GM18505 (cell line): ENCODE results near the gene MAP3K3.

Source experiments
- ATAC-seq: cut with Tn5 transposase; IDR thresholded peaks from one replicate; pipeline ENCODE4 v1.9.1; 2021; ENCODE audit not compliant: unreplicated experiment
- POLR2A ChIP-seq: IDR thresholded peaks from 4 replicates; pipeline ENCODE4 v1.6.1; 2011; ENCODE audit warnings: borderline replicate concordance; ENCODE audit not compliant: insufficient read depth, insufficient read length; ENCODE audit errors: extremely low read depth

MAP3K3 gene

DNA sequence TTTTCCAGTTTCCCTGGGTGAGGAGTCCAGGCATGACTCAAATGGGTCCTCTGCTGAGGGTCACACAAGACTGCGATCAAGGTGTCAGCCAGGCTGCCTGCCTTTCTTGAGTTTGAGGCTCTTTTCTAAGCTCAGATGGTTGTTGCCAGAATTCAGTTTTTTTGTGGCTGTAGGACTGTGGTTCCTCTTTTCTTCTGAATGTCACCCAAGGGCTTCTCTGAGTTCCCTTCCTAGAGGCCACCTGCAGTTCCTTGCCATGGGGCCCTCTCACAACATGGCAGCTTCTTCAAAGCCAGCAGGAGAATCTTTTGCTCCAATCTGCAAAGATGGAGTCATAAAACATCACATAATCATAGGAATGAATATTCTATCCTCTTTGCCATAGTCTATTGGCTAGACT is 60.2 kb downstream of the MAP3K3 start:
- no peak for ATAC-seq
- TF ChIP-seq POLR2A: no peak

DNA sequence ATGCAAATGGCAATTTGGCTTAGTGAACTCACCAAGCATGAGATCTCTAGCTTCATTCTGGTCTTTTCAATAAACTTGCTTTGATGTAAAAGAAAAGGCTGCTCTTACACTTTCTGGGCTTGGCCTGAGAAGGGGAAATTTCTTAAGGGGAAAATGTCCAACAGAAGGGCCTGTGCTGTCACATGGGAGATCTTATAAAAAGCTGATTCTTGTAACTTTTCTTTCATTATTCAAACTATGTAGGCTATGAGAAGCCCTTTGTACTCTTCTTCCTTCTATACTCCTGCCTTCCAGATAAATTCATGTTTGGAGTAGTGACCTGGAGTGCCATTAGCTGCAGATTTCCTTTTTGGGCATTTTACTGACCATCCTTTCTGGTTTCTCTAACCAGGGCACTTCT is 60.8 kb downstream of the MAP3K3 start:
- no peak for TF ChIP-seq POLR2A

DNA sequence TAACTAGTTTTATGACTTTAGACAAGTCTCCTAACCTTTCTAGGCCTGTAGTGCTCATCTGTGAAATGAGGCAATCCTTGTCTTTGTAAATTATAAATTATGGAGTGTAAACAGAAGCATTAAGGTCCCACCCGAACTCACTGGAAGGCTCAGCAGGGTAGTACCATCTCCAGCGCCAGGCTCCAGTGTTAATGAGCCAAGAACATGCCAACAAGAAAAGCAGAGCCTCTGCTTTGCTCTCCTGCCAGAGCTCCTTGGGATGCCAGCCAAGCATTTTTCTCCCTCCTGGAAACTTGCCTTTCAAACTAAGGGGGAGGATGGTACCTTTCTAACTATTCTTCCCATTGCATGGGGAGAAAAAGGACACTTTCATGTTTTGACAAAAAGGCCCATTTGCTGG is 62.8 kb downstream of the MAP3K3 start:
- ATAC-seq: no peak
- no peak for TF ChIP-seq POLR2A

More for the DNA sequence above, 60.8 kb downstream of the MAP3K3 start:
- no peak for ATAC-seq

DNA sequence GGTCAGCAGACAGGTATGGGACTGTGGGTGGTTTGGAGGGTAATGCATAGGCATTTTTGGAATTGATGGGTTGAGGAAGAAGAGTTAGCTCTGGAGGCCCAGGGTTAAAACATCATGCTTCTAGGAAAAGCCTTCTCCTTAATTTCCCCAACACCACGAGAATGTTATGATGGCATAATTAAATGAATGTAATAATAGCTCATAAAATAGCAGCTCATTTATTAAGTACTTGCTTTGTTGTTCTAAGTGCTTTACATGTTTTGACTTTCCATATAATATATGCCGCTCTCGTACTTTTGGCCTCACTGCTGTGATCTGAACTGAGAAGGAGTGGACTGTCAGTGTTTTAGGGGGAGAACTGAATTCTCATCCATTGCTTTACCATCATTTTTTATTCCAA is 63.4 kb downstream of the MAP3K3 start:
- no peak for ATAC-seq
- TF ChIP-seq POLR2A: no peak

DNA sequence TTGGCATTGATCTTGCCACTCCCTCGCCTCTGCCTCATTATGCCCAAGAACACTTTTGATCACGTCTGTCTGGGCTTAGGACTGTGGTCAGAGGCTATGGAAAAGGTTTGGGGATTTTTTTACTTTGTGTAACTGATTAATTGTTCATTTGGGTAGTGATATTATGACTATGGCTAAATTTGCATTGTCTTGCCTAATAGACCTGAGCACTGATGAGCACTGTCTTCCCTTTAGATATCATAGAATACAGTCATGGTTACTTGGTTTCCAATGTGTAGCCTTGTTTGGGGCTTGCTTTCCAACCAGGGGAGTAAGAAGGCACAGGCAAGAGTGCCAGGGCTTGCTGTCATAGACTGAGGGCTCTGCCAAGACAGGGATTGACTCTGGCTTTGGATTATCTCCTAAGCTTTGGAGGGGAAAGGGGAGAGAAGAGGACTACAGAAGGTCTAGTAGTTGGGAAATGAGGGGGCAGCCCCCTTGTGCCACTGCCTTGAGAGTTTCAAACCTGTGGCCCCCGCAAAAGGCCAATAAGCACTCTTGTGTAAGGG is 64.0 kb downstream of the MAP3K3 start:
- ATAC-seq: no peak
- no peak for TF ChIP-seq POLR2A

DNA sequence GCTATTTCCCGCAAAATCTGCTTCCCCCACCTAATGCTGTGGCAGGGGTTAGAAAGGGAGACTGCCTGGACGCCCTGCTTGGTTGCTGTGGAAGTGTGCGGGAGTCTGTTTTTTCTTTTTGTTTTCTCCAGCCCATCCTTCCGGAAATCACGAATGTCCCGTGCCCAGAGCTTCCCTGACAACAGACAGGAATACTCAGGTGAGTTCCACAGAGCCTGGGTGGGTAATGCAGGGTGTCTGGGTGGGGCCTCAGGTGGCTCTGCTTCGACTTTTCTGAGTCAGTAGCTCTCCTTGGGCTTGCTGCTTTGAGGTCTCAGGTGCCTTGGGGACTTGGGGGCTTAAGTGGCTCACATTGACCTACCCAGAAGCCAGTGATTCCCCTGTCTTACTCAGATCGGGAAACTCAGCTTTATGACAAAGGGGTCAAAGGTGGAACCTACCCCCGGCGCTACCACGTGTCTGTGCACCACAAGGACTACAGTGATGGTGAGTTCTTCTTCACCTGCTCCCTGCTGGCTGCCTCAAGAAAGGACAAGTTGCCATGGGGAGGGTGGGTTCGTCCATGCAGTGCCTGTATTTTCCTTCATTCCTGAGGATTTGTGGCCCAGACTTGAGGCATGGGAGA is 66.3 kb downstream of the MAP3K3 start:
- TF ChIP-seq POLR2A: no peak
- ATAC-seq: no peak

DNA sequence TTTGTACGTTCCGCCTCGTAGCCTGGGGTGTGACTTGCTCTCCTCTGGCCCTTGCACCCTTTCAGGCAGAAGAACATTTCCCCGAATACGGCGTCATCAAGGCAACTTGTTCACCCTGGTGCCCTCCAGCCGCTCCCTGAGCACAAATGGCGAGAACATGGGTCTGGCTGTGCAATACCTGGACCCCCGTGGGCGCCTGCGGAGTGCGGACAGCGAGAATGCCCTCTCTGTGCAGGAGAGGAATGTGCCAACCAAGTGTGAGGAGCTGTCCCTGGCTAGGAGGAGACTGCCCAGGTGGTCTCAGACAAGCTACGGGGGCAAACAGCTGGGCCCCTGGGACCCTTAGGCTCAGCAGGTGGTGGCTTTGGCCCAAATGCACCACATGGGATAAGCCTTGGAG is 67.3 kb downstream of the MAP3K3 start:
- no peak for TF ChIP-seq POLR2A
- no peak for ATAC-seq

DNA sequence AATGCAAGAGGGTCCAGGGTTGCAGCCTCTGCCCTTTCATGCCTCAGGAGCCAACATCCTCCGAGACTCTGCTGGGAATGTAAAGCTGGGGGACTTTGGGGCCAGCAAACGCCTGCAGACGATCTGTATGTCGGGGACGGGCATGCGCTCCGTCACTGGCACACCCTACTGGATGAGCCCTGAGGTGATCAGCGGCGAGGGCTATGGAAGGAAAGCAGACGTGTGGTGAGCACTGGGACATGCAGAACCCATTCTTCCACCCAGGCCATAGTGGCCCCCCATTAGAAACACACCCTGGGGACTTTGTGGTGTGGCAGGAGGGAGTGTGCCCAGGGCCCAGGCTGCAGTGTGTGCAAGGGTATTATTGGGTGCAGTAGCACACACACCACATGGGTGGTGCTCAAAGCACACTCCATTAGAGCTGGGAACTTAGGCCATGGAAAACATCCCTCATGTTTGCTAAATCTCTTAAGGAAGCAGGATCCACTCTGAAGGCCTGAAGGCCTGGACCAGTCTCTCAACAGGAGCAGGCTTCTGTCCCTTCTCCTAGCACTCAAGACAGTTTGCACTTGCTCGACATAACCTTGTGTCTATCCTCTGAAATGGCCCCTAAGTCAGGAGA is 70.1 kb downstream of the MAP3K3 start:
- no peak for TF ChIP-seq POLR2A
- no peak for ATAC-seq

DNA sequence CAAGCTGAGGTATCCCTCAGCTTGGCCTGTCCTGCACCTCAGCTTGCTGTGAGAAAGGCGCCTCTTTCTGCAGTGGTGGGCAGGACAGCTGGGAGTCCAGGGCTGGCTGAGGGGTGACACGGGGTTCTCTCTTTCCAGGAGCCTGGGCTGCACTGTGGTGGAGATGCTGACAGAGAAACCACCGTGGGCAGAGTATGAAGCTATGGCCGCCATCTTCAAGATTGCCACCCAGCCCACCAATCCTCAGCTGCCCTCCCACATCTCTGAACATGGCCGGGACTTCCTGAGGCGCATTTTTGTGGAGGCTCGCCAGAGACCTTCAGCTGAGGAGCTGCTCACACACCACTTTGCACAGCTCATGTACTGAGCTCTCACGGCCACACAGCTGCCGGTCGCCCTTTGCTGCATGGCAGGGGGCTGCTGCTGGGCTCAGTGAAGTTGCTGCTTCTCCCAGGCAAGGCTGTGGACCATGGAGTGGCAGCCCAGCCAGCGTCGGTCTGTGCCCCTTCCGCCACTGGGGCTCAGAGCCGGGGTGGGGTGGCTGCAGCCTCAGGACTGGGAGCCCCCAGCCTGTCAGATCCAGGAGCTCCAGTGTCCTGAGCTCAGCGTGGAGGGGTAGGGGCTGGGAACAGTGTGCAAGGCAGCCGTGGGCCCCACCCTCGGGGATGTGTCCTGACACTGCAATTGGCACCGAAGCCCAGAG is 71.3 kb downstream of the MAP3K3 start:
- TF ChIP-seq POLR2A: no peak
- no peak for ATAC-seq

DNA sequence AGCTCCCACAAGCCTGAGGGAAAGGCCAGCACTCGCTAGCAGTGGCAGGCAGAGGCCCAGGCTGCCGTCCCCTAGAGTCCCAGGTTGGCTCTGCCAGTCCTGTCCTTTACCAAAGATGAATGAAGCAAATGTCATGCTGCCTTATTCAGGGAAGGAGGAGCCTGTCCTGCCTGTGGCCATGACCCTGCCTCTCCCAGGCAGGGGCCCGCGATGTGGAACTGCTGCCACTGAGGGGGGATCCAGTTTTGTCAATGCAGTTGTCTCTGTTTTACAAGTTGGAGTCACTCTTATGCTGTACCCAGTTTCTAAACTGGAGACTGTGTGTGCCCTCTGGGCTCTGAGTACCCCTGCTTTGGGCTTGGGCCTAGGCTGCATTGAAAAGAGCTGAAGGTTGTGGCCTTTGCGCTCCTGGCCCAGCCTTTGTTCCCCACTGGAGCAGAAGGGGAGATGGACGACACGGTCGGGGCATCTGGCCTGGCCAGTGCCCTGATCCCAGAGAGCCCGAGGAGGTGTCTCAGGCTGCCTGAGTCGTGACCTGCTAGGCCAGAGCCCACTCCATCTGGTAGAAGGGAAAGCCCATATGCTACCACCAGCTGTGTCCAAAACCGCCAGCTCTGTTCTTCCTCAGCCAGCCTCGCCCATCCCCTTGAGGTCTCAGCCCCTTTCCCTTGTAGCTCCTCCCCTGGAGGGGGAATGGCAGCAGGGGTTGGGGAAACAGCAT is 72.2 kb downstream of the MAP3K3 start:
- no peak for ATAC-seq

DNA sequence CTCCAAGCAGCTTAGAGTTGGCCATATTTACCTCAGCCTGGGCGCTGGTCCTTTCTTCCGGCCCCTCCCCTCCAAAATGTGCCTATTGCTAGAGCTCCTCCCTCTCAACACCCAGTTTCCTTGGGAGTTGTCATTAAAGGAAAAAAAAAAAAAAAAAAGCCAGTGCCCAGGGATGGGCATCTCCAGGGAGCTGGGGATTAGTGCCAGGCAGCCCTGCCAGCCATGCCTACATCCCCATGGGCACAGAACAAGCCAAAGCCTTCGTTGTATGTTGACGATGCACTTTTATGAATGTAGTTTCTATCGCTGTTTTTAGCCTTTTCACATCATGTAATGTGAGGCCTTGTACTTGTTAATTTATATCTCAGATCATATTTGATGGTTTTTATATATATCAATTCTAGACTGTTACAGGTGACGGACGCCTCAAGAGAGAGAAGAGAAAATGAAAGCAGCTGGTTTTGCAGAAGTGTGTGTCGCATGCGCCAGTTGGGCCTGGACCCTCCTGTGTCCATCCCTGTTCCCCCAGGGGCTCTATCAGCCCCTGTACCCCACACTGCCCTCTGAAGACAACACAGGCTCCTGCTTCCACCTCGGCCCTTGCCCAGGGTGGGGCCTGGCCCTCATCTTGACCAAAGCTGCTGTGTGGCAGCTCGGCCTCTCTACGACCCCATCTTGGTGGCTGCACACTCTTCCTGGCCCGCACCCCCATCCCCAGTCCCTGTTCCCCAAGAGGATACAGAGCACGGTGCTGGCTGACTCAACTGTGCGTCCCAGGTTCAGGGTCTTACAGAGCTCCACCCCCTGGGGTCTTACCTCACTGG is 72.9 kb downstream of the MAP3K3 start:
- ATAC-seq: no peak
- peak; percentile 41 for TF ChIP-seq POLR2A

More for the DNA sequence above, 72.2 kb downstream of the MAP3K3 start:
- TF ChIP-seq POLR2A: peak; percentile 51

DNA sequence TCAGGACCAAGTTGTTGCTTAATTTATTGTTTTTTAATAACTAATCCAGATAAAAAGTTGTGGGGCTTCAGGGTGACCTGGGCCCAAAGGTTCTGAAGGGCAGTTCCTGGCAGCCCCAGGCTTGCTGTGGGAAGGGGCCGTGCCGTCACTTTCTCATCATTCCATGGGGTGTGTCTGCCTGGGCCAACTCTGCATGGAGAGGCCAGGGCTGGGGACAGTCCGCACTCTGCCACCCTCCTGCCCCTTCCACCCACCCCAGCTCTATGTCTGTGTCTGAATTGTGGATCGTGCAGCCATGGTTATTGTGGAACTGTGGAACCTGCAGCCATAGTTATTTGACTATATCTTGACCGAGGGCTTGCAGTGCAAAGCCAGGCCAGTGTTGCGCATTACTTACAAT is 73.7 kb downstream of the MAP3K3 start:
- no peak for ATAC-seq
- peak; percentile 2 for TF ChIP-seq POLR2A
